Keratinocyte (primary cell): Measurements from ENCODE around the gene TMPRSS2. TPM values are rescaled to one million over a fixed set of nuclear protein-coding genes. Genes with fewer than 3 reads are reported as not detected.

ENCODE experiments used
- DNase-seq: peaks from one replicate; pipeline ENCODE4 v3.0.0-alpha.2; 2011; ENCODE audit warnings: low read depth, missing footprints, low spot score
- FAIRE-seq: peaks from 2 replicates; lab custom pipeline; 2011; peaks lifted over from hg19 to GRCh38; lab: Jason Lieb, UNC
- H2AFZ ChIP-seq: 2 replicates; pipeline ENCODE4 v1.6.0; 2012; ENCODE audit warnings: low read length, control low read depth, inconsistent platforms; ENCODE audit not compliant: control insufficient read depth
- H3K27ac ChIP-seq: 2 replicates; pipeline ENCODE4 v1.5.1; 2011; ENCODE audit warnings: low read length; ENCODE audit not compliant: control insufficient read depth, insufficient read depth
- H3K27me3 ChIP-seq: 3 replicates; pipeline ENCODE4 v1.6.0; 2011; ENCODE audit warnings: low read length; ENCODE audit not compliant: control insufficient read depth, insufficient read depth; ENCODE audit errors: extremely low read depth
- H3K36me3 ChIP-seq, 2 experiments: 2 replicates in 1 of 2; 3 replicates in 1 of 2; pipeline ENCODE4 v1.5.1; 2011; ENCODE audit warnings: low read length in 2 of 2, mild to moderate bottlenecking in 1 of 2; ENCODE audit not compliant: control insufficient read depth in 2 of 2, insufficient read depth in 2 of 2; ENCODE audit errors: extremely low read depth in 1 of 2
- H3K4me1 ChIP-seq: 3 replicates; pipeline ENCODE4 v1.5.1; 2011; ENCODE audit warnings: low read length; ENCODE audit not compliant: control insufficient read depth, insufficient read depth; ENCODE audit errors: extremely low read depth
- H3K4me2 ChIP-seq: 3 replicates; pipeline ENCODE4 v1.6.0; 2011; ENCODE audit warnings: low read depth, low read length; ENCODE audit not compliant: control insufficient read depth, insufficient read depth; ENCODE audit errors: extremely low read depth
- H3K4me3 ChIP-seq, 3 experiments: fragments of 200-600 bp in 1 of 3; sonication (generic) in 1 of 3; 2 replicates in 2 of 3; 3 replicates in 1 of 3; pipeline ENCODE4 v1.5.1; 2011 to 2016; ENCODE audit warnings: low read length in 3 of 3, mild to moderate bottlenecking in 3 of 3, control low read depth in 2 of 3, inconsistent platforms in 1 of 3, low read depth in 1 of 3, mixed read lengths in 1 of 3, mixed run types in 1 of 3, moderate library complexity in 1 of 3; ENCODE audit not compliant: control insufficient read depth in 2 of 3, insufficient read depth in 2 of 3; ENCODE audit errors: extremely low read depth in 1 of 3
- H3K79me2 ChIP-seq: 2 replicates; pipeline ENCODE4 v1.6.0; 2012; ENCODE audit warnings: low read length; ENCODE audit not compliant: control insufficient read depth, insufficient read depth
- H3K9ac ChIP-seq: 3 replicates; pipeline ENCODE4 v1.6.0; 2011; ENCODE audit warnings: low read length; ENCODE audit not compliant: control insufficient read depth, insufficient read depth; ENCODE audit errors: extremely low read depth
- H3K9me1 ChIP-seq: 3 replicates; pipeline ENCODE4 v1.6.0; 2011; ENCODE audit warnings: low read length; ENCODE audit not compliant: control insufficient read depth, insufficient read depth; ENCODE audit errors: extremely low read depth
- H3K9me3 ChIP-seq: 2 replicates; pipeline ENCODE4 v1.5.1; 2012; ENCODE audit warnings: low read depth, low read length; ENCODE audit not compliant: control insufficient read depth
- H4K20me1 ChIP-seq: 3 replicates; pipeline ENCODE4 v1.6.0; 2011; ENCODE audit warnings: low read length; ENCODE audit not compliant: control insufficient read depth, insufficient read depth; ENCODE audit errors: extremely low read depth
- EZH2 ChIP-seq: IDR thresholded peaks from one replicate; pipeline ENCODE4 v1.6.1; 2012; ENCODE audit warnings: inconsistent platforms, mild to moderate bottlenecking, low read length, moderate library complexity
- dilution Hi-C: fragments of 300-500 bp; cut with MboI; formaldehyde crosslinking; loops from one replicate; pipeline ENCODE4 v1.7.0; 2020; ENCODE audit warnings: low sequenced_read_pairs; ENCODE audit not compliant: extremely low pct_ligation_motif_present
- polyA plus RNA-seq, 5 experiments: library from polyadenylated mRNA; depleted of rRNA in 3 of 5; stranded (reverse) in 3 of 5; stranded (forward) in 1 of 5; unstranded in 1 of 5; fragments of >200 nt; gene quantifications; 1 replicate in 1 of 5; 2 replicates in 3 of 5; 3 replicates in 1 of 5; pipeline versions ENCODE4 v1.2.1 to v1.2.3, GENCODE V29; 2011 to 2012; ENCODE audit warnings: missing spikeins in 2 of 5, low read depth in 1 of 5, low replicate concordance in 1 of 5
- TF ChIP-seq, protein P1 (sequence below), 3 experiments: IDR thresholded peaks in 1 of 3; conservative IDR thresholded peaks in 1 of 3; optimal IDR thresholded peaks in 1 of 3; 2 replicates in 2 of 3; 3 replicates in 1 of 3; pipeline versions ENCODE3 to v1.5.1; 2011; ENCODE audit warnings: low read length in 3 of 3, mild to moderate bottlenecking in 3 of 3, moderate library complexity in 2 of 3, control low read depth in 1 of 3, inconsistent platforms in 1 of 3; ENCODE audit not compliant: insufficient read depth in 2 of 3; ENCODE audit errors: extremely low read depth in 1 of 3

Gene TMPRSS2
- polyA plus RNA-seq, 1 donor (not counting 4 experiments of a cell fraction or from before 2014, with no cell fraction given), result not detected

DNA sequence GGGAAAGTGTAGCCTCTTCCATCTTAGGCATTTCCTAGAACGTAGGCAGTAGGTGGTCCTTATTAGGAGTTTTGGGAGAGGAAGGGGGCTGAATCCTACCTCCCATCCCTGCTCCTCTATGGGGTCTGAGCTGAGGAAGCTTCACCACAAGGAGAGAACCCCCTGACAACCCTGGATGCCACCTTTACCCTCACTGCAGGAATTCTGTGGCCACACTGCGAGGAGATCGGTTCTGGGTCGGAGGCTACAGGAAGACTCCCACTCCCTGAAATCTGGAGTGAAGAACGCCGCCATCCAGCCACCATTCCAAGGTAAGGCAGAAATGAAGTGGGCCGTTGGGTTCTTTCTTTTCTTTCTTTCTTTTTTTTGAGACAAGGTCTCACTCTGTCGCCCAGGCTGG, 80.4 kb downstream of the TMPRSS2 start:
- Histone ChIP-seq H2AFZ (no peak overlapping the region), H3K9ac (no peak overlapping the region), H3K27me3 (no peaks in the 10 kb centered on the region), H3K4me1 (peaks cover 4% of the 10 kb centered on the region), H4K20me1 (no peaks in the 10 kb centered on the region), H3K27ac (no peak overlapping the region), H3K36me3 (peaks cover 4 to 22% of the 10 kb centered on the region in 2 experiments), H3K4me2 (no peak overlapping the region), H3K4me3 (no peak overlapping the region), H3K9me1 (no peaks in the 10 kb centered on the region), H3K9me3 (no peaks in the 10 kb centered on the region), H3K79me2 (peaks cover 10% of the 10 kb centered on the region)
- dilution Hi-C loops, result no loop called here
- DNase-seq (no peak), FAIRE-seq (no peak)
- TF ChIP-seq EZH2, result no peak
- TF ChIP-seq, protein P1, sequence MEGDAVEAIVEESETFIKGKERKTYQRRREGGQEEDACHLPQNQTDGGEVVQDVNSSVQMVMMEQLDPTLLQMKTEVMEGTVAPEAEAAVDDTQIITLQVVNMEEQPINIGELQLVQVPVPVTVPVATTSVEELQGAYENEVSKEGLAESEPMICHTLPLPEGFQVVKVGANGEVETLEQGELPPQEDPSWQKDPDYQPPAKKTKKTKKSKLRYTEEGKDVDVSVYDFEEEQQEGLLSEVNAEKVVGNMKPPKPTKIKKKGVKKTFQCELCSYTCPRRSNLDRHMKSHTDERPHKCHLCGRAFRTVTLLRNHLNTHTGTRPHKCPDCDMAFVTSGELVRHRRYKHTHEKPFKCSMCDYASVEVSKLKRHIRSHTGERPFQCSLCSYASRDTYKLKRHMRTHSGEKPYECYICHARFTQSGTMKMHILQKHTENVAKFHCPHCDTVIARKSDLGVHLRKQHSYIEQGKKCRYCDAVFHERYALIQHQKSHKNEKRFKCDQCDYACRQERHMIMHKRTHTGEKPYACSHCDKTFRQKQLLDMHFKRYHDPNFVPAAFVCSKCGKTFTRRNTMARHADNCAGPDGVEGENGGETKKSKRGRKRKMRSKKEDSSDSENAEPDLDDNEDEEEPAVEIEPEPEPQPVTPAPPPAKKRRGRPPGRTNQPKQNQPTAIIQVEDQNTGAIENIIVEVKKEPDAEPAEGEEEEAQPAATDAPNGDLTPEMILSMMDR (optimal IDR thresholded peaks at IDR 0.05 in 1 of 3, IDR thresholded peaks at IDR 0.05 in 1 of 3, conservative IDR thresholded peaks at IDR 0.05 in 1 of 3; ENCODE audit: extremely low read depth in 1 of 3, insufficient read depth in 2 of 3, low read length in 3 of 3), result no peak

GRCh38 chr21:41426676-41427404, 81.1 kb downstream of the TMPRSS2 start:
- Histone ChIP-seq H3K4me3 (peak overlapping the region; percentile 16 to 89 (median 75)), H3K9ac (peak overlapping the region; percentile 83), H3K27ac (peak overlapping the region; percentile 70), H3K4me2 (peak overlapping the region; percentile 68), H3K9me1 (no peaks in the 10 kb centered on the region), H3K4me1 (peaks cover 4% of the 10 kb centered on the region), H3K36me3 (peaks cover 0 to 15% of the 10 kb centered on the region in 2 experiments), H4K20me1 (no peaks in the 10 kb centered on the region), H3K27me3 (no peaks in the 10 kb centered on the region), H3K9me3 (no peaks in the 10 kb centered on the region), H3K79me2 (peaks cover 10% of the 10 kb centered on the region), H2AFZ (no peak overlapping the region)
- TF ChIP-seq, protein P1 (optimal IDR thresholded peaks at IDR 0.05 in 1 of 3, IDR thresholded peaks at IDR 0.05 in 1 of 3, conservative IDR thresholded peaks at IDR 0.05 in 1 of 3; ENCODE audit: extremely low read depth in 1 of 3, insufficient read depth in 2 of 3, low read length in 3 of 3), result no peak
- TF ChIP-seq EZH2, result no peak
- FAIRE-seq (no peak), DNase-seq (no peak)
- dilution Hi-C loops, result no loop called here
